HEK293 (cell line): ENCODE measurements around the gene PLEKHH2.

Source experiments
- ATF2 ChIP-seq: fragments of 450-650 bp; formaldehyde crosslinking; IDR thresholded peaks from 2 replicates; pipeline ENCODE4 v1.5.1; 2016; ENCODE audit warnings: missing biosample characterization, missing genetic modification characterization, low read depth
- CTCF ChIP-seq: fragments of 450-650 bp; formaldehyde crosslinking; IDR thresholded peaks from 2 replicates; pipeline ENCODE4 v1.5.1; 2016; ENCODE audit warnings: missing biosample characterization, missing genetic modification characterization
- GFI1B ChIP-seq: fragments of 450-650 bp; formaldehyde crosslinking; IDR thresholded peaks from 2 replicates; pipeline ENCODE4 v1.5.1; 2016; ENCODE audit warnings: missing biosample characterization, missing genetic modification characterization
- HOXA7 ChIP-seq: sonication (generic); formaldehyde crosslinking; IDR thresholded peaks from 2 replicates; pipeline ENCODE4 v1.8.1; 2022; ENCODE audit warnings: missing genetic modification reagents, borderline replicate concordance
- KLF10 ChIP-seq: fragments of 450-650 bp; IDR thresholded peaks from 2 replicates; pipeline ENCODE4 v1.5.1; 2018; ENCODE audit warnings: missing biosample characterization, mild to moderate bottlenecking, missing genetic modification characterization
- KLF8 ChIP-seq: fragments of 450-650 bp; formaldehyde crosslinking; IDR thresholded peaks from 2 replicates; pipeline ENCODE4 v1.5.1; 2016; ENCODE audit warnings: missing biosample characterization, missing genetic modification characterization
- KLF9 ChIP-seq: fragments of 450-650 bp; formaldehyde crosslinking; IDR thresholded peaks from 2 replicates; pipeline ENCODE4 v1.5.1; 2016; ENCODE audit warnings: missing biosample characterization, missing genetic modification characterization, low read depth
- PRDM1 ChIP-seq: fragments of 450-650 bp; formaldehyde crosslinking; IDR thresholded peaks from 2 replicates; pipeline ENCODE4; 2016; ENCODE audit warnings: missing biosample characterization, missing genetic modification characterization
- ZBTB10 ChIP-seq: fragments of 450-650 bp; formaldehyde crosslinking; IDR thresholded peaks from 2 replicates; pipeline ENCODE4 v1.5.1; 2016; ENCODE audit warnings: missing biosample characterization, missing genetic modification characterization
- ZNF10 ChIP-seq: fragments of 450-650 bp; formaldehyde crosslinking; IDR thresholded peaks from 2 replicates; pipeline ENCODE4 v1.5.1; 2017; ENCODE audit warnings: missing biosample characterization, missing genetic modification characterization
- ZNF2 ChIP-seq: fragments of 450-650 bp; formaldehyde crosslinking; IDR thresholded peaks from 2 replicates; pipeline ENCODE4 v1.5.1; 2016; ENCODE audit warnings: missing biosample characterization, missing genetic modification characterization
- ZNF354C ChIP-seq: fragments of 450-650 bp; formaldehyde crosslinking; IDR thresholded peaks from 2 replicates; pipeline ENCODE4 v1.5.1; 2016; ENCODE audit warnings: missing biosample characterization, missing genetic modification characterization, low read depth, borderline replicate concordance
- ZNF366 ChIP-seq: fragments of 450-650 bp; formaldehyde crosslinking; conservative IDR thresholded peaks from 2 replicates; pipeline ENCODE4 v1.5.1; 2016; ENCODE audit warnings: missing biosample characterization, missing genetic modification characterization
- ZNF449 ChIP-seq: fragments of 450-650 bp; formaldehyde crosslinking; IDR thresholded peaks from 2 replicates; pipeline ENCODE4 v1.5.1; 2017; ENCODE audit warnings: missing biosample characterization, mild to moderate bottlenecking, missing genetic modification characterization, moderate library complexity
- ZNF514 ChIP-seq: fragments of 450-650 bp; formaldehyde crosslinking; IDR thresholded peaks from 2 replicates; pipeline ENCODE4 v1.5.1; 2016; ENCODE audit warnings: missing biosample characterization, missing genetic modification characterization
- ZNF555 ChIP-seq: fragments of 450-650 bp; formaldehyde crosslinking; conservative IDR thresholded peaks from 2 replicates; pipeline ENCODE4 v1.5.1; 2017; ENCODE audit warnings: missing biosample characterization, mild to moderate bottlenecking, missing genetic modification characterization, inconsistent platforms
- ZNF629 ChIP-seq: fragments of 450-650 bp; formaldehyde crosslinking; IDR thresholded peaks from 2 replicates; pipeline ENCODE4 v1.5.1; 2017; ENCODE audit warnings: missing biosample characterization, missing genetic modification characterization
- ZNF660 ChIP-seq: fragments of 450-650 bp; IDR thresholded peaks from 2 replicates; pipeline ENCODE4 v1.5.1; 2018; ENCODE audit warnings: missing biosample characterization, mild to moderate bottlenecking, missing genetic modification characterization
- ZNF843 ChIP-seq: fragments of 450-650 bp; formaldehyde crosslinking; IDR thresholded peaks from 2 replicates; pipeline ENCODE4 v1.5.1; 2016; ENCODE audit warnings: missing biosample characterization, missing genetic modification characterization
- ZSCAN16 ChIP-seq: fragments of 450-650 bp; formaldehyde crosslinking; IDR thresholded peaks from 2 replicates; pipeline ENCODE4 v1.5.1; 2016; ENCODE audit warnings: missing biosample characterization, missing genetic modification characterization
- TF ChIP-seq, protein P1 (sequence below): fragments of 450-650 bp; formaldehyde crosslinking; IDR thresholded peaks from 2 replicates; pipeline ENCODE4 v1.5.1; 2016; ENCODE audit warnings: missing biosample characterization, missing genetic modification characterization
- TF ChIP-seq, protein P2 (sequence below): fragments of 450-650 bp; formaldehyde crosslinking; IDR thresholded peaks from 2 replicates; pipeline ENCODE4 v1.5.1; 2016; ENCODE audit warnings: missing biosample characterization, missing genetic modification characterization, borderline replicate concordance
- TF ChIP-seq, protein P3 (sequence below): fragments of 450-650 bp; IDR thresholded peaks from 2 replicates; pipeline ENCODE4 v1.5.1; 2018; ENCODE audit warnings: missing biosample characterization, missing genetic modification characterization
- TF ChIP-seq, protein P4 (sequence below): fragments of 450-650 bp; formaldehyde crosslinking; IDR thresholded peaks from 2 replicates; pipeline ENCODE4 v1.5.1; 2016; ENCODE audit warnings: missing biosample characterization, missing genetic modification characterization

The PLEKHH2 gene

GRCh38 chr2:43676322-43677050, 39.4 kb downstream of the PLEKHH2 start, which contains the start of gene C1GALT1C1L (continued):
- TF ChIP-seq ZBTB10 (tag by site-specific recombination) (no peak), PRDM1 (no peak), ZNF629 (tag by site-specific recombination) (peak; percentile 40), ZNF366 (tag by site-specific recombination) (no peak), ZNF2 (tag by site-specific recombination) (no peak), ZSCAN16 (tag by site-specific recombination) (no peak), GFI1B (tag by site-specific recombination) (no peak), ATF2 (tag by site-specific recombination) (no peak), ZNF660 (tag by site-specific recombination) (0 out of 2 replicates have a peak, but pooled peaks have one; percentile 51), KLF8 (tag by site-specific recombination) (no peak), ZNF514 (tag by site-specific recombination) (no peak), ZNF555 (tag by site-specific recombination) (no peak), ZNF10 (no peak), ZNF843 (tag by site-specific recombination) (no peak), ZNF354C (tag by site-specific recombination) (no peak), KLF9 (tag by site-specific recombination) (peak; percentile 85), CTCF (tag by site-specific recombination) (no peak), KLF10 (tag by site-specific recombination) (no peak), HOXA7 (no peak), ZNF449 (tag by site-specific recombination) (peak; percentile 66)
- TF ChIP-seq, protein P1, sequence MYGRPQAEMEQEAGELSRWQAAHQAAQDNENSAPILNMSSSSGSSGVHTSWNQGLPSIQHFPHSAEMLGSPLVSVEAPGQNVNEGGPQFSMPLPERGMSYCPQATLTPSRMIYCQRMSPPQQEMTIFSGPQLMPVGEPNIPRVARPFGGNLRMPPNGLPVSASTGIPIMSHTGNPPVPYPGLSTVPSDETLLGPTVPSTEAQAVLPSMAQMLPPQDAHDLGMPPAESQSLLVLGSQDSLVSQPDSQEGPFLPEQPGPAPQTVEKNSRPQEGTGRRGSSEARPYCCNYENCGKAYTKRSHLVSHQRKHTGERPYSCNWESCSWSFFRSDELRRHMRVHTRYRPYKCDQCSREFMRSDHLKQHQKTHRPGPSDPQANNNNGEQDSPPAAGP (tag by site-specific recombination): no peak
- TF ChIP-seq, protein P2, sequence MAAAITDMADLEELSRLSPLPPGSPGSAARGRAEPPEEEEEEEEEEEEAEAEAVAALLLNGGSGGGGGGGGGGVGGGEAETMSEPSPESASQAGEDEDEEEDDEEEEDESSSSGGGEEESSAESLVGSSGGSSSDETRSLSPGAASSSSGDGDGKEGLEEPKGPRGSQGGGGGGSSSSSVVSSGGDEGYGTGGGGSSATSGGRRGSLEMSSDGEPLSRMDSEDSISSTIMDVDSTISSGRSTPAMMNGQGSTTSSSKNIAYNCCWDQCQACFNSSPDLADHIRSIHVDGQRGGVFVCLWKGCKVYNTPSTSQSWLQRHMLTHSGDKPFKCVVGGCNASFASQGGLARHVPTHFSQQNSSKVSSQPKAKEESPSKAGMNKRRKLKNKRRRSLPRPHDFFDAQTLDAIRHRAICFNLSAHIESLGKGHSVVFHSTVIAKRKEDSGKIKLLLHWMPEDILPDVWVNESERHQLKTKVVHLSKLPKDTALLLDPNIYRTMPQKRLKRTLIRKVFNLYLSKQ (tag by site-specific recombination): no peak
- TF ChIP-seq, protein P3, sequence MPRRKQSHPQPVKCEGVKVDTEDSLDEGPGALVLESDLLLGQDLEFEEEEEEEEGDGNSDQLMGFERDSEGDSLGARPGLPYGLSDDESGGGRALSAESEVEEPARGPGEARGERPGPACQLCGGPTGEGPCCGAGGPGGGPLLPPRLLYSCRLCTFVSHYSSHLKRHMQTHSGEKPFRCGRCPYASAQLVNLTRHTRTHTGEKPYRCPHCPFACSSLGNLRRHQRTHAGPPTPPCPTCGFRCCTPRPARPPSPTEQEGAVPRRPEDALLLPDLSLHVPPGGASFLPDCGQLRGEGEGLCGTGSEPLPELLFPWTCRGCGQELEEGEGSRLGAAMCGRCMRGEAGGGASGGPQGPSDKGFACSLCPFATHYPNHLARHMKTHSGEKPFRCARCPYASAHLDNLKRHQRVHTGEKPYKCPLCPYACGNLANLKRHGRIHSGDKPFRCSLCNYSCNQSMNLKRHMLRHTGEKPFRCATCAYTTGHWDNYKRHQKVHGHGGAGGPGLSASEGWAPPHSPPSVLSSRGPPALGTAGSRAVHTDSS (tag by site-specific recombination): no peak
- TF ChIP-seq, protein P4, sequence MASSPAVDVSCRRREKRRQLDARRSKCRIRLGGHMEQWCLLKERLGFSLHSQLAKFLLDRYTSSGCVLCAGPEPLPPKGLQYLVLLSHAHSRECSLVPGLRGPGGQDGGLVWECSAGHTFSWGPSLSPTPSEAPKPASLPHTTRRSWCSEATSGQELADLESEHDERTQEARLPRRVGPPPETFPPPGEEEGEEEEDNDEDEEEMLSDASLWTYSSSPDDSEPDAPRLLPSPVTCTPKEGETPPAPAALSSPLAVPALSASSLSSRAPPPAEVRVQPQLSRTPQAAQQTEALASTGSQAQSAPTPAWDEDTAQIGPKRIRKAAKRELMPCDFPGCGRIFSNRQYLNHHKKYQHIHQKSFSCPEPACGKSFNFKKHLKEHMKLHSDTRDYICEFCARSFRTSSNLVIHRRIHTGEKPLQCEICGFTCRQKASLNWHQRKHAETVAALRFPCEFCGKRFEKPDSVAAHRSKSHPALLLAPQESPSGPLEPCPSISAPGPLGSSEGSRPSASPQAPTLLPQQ: peak; percentile 58; the same call in 1 of the 2 replicates
